ENCODE measurements around the gene MIA3. TPM values are rescaled to one million over a fixed set of nuclear protein-coding genes. Genes with fewer than 3 reads are reported as not detected.
"Not testable (repeated sequence)": the region's sequence is repeated elsewhere in the genome, so short reads cannot be mapped to it uniquely, and the experiment has no call there.

The MIA3 gene
- polyA plus RNA-seq, 1 donor from 2014 or later = 61.3 TPM

GRCh38 chr1:222634180-222635013 is 16.5 kb downstream of the MIA3 start:
- Mint-ChIP-seq H3K27me3 (no peaks in the 10 kb centered on the region), H3K36me3 (peaks cover 5% of the 10 kb centered on the region), H3K4me3 (peak overlapping the region in 1 of 4 donors; percentile 1), H3K4me1 (peaks cover 5 to 9% (median 5%) of the 10 kb centered on the region in 3 donors), H3K9me3 (no peaks in the 10 kb centered on the region), H3K27ac (peak overlapping the region in 2 of 3 donors; percentile 0 to 30)

GRCh38 chr1:222641269-222641948 is 23.5 kb downstream of the MIA3 start:
- H3K36me3 Mint-ChIP-seq = peaks cover 2% of the 10 kb centered on the region
- peaks cover 7 to 17% (median 12%) of the 10 kb centered on the region in 3 donors for H3K4me1 Mint-ChIP-seq
- H3K9me3 Mint-ChIP-seq = no peaks in the 10 kb centered on the region
- H3K27me3 Mint-ChIP-seq = no peaks in the 10 kb centered on the region
- H3K27ac Mint-ChIP-seq = peak overlapping the region in 2 of 3 donors; percentile 19 to 22
- H3K4me3 Mint-ChIP-seq = peak overlapping the region in 1 of 4 donors; percentile 89

GRCh38 chr1:222642468-222642867 is 24.6 kb downstream of the MIA3 start:
- H3K9me3 Mint-ChIP-seq = no peaks in the 10 kb centered on the region

DNA sequence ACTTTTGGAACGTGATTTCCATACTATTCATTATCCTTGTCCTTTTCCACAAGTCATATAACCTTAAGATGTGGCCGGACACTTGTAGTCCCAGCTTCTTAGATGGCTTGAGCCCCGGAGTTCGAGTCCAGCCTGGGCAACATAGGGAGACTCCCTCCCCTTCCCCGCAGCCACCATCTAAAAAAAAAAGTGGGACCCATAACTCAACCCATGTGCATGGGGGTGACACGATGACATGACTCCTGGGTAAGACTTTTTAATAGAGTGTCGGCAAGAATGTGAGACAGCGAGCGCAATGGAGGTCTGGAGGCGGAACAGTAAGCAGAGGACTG is 25.7 kb downstream of the MIA3 start:
- peak overlapping the region; percentile 89 to 99 (median 96) for H3K4me3 Mint-ChIP-seq
- no peaks in the 10 kb centered on the region for H3K27me3 Mint-ChIP-seq
- H3K4me1 Mint-ChIP-seq = peaks cover 7 to 17% (median 12%) of the 10 kb centered on the region in 3 donors
- peak overlapping the region; percentile 87 to 99 (median 96) for H3K27ac Mint-ChIP-seq
- H3K9me3 Mint-ChIP-seq = no peaks in the 10 kb centered on the region
- H3K36me3 Mint-ChIP-seq = peaks cover 2% of the 10 kb centered on the region

More at GRCh38 chr1:222642468-222642867, 24.6 kb downstream of the MIA3 start:
- peaks cover 5 to 17% (median 12%) of the 10 kb centered on the region in 3 donors for H3K4me1 Mint-ChIP-seq
- H3K4me3 Mint-ChIP-seq = peak overlapping the region; percentile 34 to 89 (median 54)
- H3K27me3 Mint-ChIP-seq = no peaks in the 10 kb centered on the region
- peak overlapping the region in 1 of 3 donors; percentile 87 for H3K27ac Mint-ChIP-seq
- H3K36me3 Mint-ChIP-seq = peaks cover 2% of the 10 kb centered on the region

DNA sequence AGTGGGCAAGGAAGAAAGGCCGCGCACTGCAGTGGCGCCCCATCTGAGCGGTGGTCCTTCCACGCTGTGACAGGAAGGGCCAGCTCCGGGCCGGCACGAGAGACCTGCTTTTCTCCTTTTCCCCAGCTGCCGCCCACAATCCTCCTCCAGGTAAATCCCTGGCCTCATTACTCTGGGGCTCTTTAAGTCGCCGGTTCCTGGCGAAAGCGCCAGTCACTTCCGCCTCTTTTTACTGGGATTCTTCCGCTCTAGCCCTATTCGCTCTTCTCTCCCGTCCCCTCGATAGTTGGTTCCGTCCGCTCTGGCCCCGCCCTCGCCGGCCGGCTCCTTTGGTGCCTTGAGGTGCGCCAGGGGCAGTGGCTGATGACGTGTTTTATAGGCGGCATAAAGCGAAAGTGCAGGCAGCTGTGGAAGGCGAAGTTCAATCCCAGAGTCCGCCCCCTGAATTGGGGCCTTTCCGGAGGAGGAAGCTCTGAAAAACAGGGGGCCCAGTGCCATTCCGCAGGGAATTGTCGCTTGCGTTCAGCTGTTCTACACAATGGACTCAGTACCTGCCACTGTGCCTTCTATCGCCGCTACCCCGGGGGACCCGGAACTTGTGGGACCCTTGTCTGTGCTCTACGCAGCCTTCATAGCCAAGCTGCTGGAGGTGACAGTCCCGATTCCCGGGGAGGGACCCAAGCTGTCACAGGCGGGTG is 26.2 kb downstream of the MIA3 start:
- Mint-ChIP-seq H3K9me3 (no peaks in the 10 kb centered on the region), H3K4me1 (peaks cover 8 to 17% (median 12%) of the 10 kb centered on the region in 3 donors), H3K27ac (peak overlapping the region; percentile 87 to 99 (median 96)), H3K4me3 (peak overlapping the region; percentile 89 to 99 (median 96)), H3K36me3 (peaks cover 2% of the 10 kb centered on the region), H3K27me3 (no peaks in the 10 kb centered on the region)

- H3K4me3 Mint-ChIP-seq = peak overlapping the region; percentile 89 to 99 (median 96)
- H3K27me3 Mint-ChIP-seq = no peaks in the 10 kb centered on the region
- H3K9me3 Mint-ChIP-seq = no peaks in the 10 kb centered on the region
- peaks cover 2% of the 10 kb centered on the region for H3K36me3 Mint-ChIP-seq
- H3K4me1 Mint-ChIP-seq = peaks cover 8 to 17% (median 12%) of the 10 kb centered on the region in 3 donors
- peak overlapping the region; percentile 87 to 99 (median 96) for H3K27ac Mint-ChIP-seq
Measured at GRCh38 chr1:222644636-222644980, 26.7 kb downstream of the MIA3 start.

DNA sequence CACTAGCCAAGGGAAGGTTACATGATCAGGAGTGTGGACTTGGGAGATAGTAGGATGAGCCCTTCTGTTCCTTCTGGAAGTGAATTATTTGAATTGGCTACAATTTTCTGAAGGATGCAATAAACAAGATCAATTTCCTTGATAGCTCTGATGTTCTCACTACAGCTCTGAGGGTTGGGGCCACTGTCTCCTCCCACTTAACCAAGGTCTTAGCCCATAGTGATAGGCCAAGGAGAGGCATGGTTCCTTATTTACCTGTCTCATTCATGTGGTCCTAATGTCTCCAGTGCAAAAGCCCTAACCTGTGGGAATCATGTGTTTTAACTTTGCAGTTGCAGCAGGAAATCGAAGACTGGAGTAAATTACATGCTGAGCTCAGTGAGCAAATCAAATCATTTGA is 34.8 kb downstream of the MIA3 start:
- Mint-ChIP-seq H3K27me3 (no peaks in the 10 kb centered on the region), H3K36me3 (peaks cover 4% of the 10 kb centered on the region), H3K4me1 (peaks cover 17 to 30% (median 19%) of the 10 kb centered on the region in 3 donors), H3K4me3 (no peak overlapping the region), H3K27ac (peak overlapping the region in 1 of 3 donors; percentile 79), H3K9me3 (no peaks in the 10 kb centered on the region)

DNA sequence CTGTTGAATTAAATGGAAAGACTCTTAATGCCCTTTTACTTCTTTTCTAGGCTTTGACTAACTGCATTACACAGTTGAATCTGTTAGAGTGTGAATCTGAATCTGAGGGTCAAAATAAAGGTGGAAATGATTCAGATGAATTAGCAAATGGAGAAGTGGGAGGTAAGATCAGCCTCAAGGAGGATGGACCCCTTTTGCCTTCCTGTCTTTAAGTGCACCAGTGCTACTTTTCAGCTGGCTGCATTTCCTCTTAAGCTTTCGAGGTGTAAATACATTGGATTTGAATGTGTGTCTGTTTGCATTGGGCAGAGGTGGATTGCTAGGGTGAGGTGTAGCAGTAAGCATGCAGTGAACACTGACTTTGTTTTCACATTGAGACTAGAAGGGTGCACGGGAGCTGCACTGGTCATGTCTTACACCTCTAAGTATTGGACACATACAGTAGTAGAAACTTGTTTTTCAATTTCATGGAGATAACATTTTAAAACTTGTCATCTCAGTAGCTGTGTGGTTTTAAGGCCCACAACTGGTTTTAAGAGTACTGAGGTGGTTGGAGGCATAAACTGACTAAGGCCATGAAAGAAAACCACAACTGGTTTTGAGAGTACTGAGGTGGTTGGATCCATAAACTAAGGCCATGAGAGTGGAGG is 35.4 kb downstream of the MIA3 start:
- H3K4me3 Mint-ChIP-seq = peak overlapping the region in 1 of 4 donors; percentile 33
- peak overlapping the region; percentile 24 to 79 (median 74) for H3K27ac Mint-ChIP-seq
- no peaks in the 10 kb centered on the region for H3K9me3 Mint-ChIP-seq
- peaks cover 16 to 30% (median 19%) of the 10 kb centered on the region in 3 donors for H3K4me1 Mint-ChIP-seq
- no peaks in the 10 kb centered on the region for H3K27me3 Mint-ChIP-seq
- peaks cover 4% of the 10 kb centered on the region for H3K36me3 Mint-ChIP-seq

DNA sequence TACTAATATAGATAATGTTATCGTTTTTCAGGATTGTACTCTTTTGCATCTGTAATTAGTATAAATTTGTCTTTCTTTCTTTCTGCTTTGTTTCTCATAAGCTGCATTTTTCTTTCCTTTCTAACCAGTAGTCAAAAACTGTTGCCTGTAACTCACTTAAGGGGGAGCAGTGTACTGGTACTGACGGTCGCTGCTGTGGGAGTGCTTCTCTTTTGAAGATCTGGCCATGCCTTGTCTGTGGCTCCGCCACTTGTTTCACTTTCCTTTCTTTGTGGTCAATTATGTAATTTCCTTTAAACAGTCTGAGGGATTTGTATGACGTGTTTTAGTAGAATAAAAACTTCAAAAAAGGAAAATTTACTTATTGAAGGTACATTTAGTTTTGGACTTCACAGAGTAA is 37.0 kb downstream of the MIA3 start:
- peaks cover 2% of the 10 kb centered on the region for H3K36me3 Mint-ChIP-seq
- no peaks in the 10 kb centered on the region for H3K27me3 Mint-ChIP-seq
- peak overlapping the region; percentile 4 to 64 (median 12) for H3K4me3 Mint-ChIP-seq
- H3K27ac Mint-ChIP-seq = peak overlapping the region; percentile 44 to 96 (median 74)
- H3K4me1 Mint-ChIP-seq = peaks cover 14 to 30% (median 19%) of the 10 kb centered on the region in 3 donors
- no peaks in the 10 kb centered on the region for H3K9me3 Mint-ChIP-seq

- H3K36me3 Mint-ChIP-seq = peaks cover 1% of the 10 kb centered on the region
- H3K4me1 Mint-ChIP-seq = peaks cover 14 to 30% (median 19%) of the 10 kb centered on the region in 3 donors
- H3K9me3 Mint-ChIP-seq = no peaks in the 10 kb centered on the region
Measured at GRCh38 chr1:222656391-222657155, 38.7 kb downstream of the MIA3 start.

GRCh38 chr1:222657899-222658298 is 40.0 kb downstream of the MIA3 start:
- Mint-ChIP-seq H3K27ac (peak overlapping the region in 1 of 3 donors; percentile 64), H3K27me3 (no peaks in the 10 kb centered on the region), H3K4me3 (peak overlapping the region in 1 of 4 donors; percentile 10), H3K4me1 (peaks cover 14 to 30% (median 19%) of the 10 kb centered on the region in 3 donors), H3K36me3 (no peaks in the 10 kb centered on the region), H3K9me3 (no peaks in the 10 kb centered on the region)

More at GRCh38 chr1:222656391-222657155, 38.7 kb downstream of the MIA3 start:
- Mint-ChIP-seq H3K4me3 (no peak overlapping the region), H3K27ac (peak overlapping the region; percentile 74 to 95 (median 86)), H3K27me3 (no peaks in the 10 kb centered on the region)

DNA sequence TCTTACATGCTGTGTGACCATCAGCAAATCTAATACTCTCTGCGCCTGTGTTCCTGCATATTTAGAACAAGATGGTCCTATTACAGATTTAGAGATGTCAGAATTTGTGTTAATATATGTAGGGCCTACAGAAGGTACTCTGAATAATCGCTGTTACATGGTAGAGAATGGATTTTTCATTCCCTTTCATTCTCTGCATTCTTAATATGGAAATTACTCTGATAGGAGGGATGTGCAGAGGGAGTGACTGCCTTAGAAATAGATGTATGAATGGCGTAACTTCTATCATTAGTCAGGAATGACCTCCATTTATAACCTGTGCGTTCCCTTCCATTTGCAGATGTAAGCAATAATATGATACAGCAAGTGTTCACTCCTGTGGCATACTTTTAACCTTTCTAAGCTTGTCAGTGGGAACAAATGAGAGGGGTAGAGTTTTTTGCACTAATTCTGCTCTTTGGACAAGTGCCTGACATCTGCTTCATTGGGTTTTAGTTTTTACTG is 45.6 kb downstream of the MIA3 start:
- Mint-ChIP-seq H3K36me3 (no peaks in the 10 kb centered on the region), H3K4me1 (peaks cover 0 to 4% (median 0%) of the 10 kb centered on the region in 3 donors), H3K4me3 (no peak overlapping the region), H3K27me3 (no peaks in the 10 kb centered on the region), H3K27ac (peak overlapping the region in 1 of 3 donors; percentile 41), H3K9me3 (no peaks in the 10 kb centered on the region)

DNA sequence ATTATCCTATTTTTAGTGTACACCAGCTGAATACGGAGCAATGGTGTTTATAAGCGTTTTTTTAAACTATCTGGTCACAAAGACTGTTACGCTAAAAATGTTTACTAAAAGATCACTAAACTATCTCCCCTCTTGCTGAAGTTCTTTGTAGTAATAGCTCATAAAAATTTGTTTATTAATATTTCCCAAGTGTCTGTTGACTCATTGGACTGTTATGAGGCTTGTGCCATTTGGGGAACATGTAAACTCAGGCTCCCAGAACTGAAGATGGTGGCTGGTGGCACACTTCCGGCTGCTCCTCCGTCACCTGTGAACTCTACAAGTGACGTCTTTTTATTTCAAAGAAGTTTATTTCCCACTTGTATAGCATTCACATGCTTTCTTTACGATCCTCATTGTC is 48.1 kb downstream of the MIA3 start:
- H3K4me1 Mint-ChIP-seq = peaks cover 0 to 4% (median 0%) of the 10 kb centered on the region in 3 donors
- H3K36me3 Mint-ChIP-seq = no peaks in the 10 kb centered on the region
- no peaks in the 10 kb centered on the region for H3K9me3 Mint-ChIP-seq
- H3K27ac Mint-ChIP-seq = no peak overlapping the region
- no peaks in the 10 kb centered on the region for H3K27me3 Mint-ChIP-seq
- H3K4me3 Mint-ChIP-seq = no peak overlapping the region

DNA sequence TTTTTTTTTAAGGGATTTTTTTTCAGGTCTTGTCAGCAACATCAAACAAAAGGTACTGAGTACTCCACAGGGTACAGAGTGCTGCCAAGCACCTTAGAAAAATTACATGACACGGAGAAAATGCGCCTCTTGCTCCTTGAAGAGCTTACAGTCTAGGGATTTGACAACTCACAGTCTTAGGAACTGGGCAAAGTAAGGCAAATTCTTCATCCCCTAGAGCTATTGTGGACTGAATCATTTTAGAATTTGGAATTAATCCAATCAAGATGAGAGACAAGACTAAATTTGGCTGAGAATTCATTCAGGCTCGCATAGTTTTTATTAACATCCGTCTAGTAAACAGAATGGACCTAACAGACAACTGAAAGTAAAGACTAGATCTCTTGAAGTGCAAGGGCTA is 50.3 kb downstream of the MIA3 start:
- H3K4me1 Mint-ChIP-seq, H3K27ac Mint-ChIP-seq, H3K9me3 Mint-ChIP-seq, H3K4me3 Mint-ChIP-seq, H3K36me3 Mint-ChIP-seq, H3K27me3 Mint-ChIP-seq: not testable (repeated sequence)
